GM18498 (cell line): ENCODE results near the gene IL23A.
A peak's percentile ranks its signal among the peaks of the same experiment; 100 is the strongest.
"Not testable (repeated sequence)": the region's sequence is repeated elsewhere in the genome, so short reads cannot be mapped to it uniquely, and the experiment has no call there.

Experiments used
- ATAC-seq: cut with Tn5 transposase; IDR thresholded peaks from one replicate; pipeline ENCODE4 v1.9.1; 2021; ENCODE audit warnings: mild to moderate bottlenecking, moderate library complexity; ENCODE audit not compliant: unreplicated experiment

Gene IL23A

GRCh38 chr12:56324206-56324605 lies 14.5 kb upstream of the IL23A start:
- ATAC-seq: no peak

- no peak for ATAC-seq
Observed at GRCh38 chr12:56326126-56326525, 12.6 kb upstream of the IL23A start.

DNA sequence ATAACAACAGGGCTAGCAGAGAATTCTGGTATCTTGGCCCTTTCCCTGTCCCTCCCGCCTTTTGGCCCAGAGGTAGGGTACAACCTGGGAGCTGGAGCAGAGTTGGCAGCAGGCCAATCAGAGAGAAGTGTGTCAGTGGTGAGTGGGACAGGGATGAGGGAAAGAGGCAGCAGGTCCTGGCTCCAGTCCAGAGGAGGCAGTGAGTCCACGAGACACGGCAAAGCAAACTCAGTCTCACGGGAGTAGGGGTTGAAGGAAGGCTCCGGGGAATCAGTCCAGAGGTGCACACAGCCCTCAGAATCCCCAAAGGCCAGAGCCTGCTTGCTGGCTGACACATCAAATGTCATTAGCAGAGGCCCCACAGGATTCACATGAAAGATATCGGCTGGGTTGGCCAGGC lies 12.2 kb upstream of the IL23A start:
- ATAC-seq: no peak

- ATAC-seq: no peak
Observed at GRCh38 chr12:56330936-56331490, 7.7 kb upstream of the IL23A start.

GRCh38 chr12:56332512-56333196 lies 6.0 kb upstream of the IL23A start:
- no peak for ATAC-seq

DNA sequence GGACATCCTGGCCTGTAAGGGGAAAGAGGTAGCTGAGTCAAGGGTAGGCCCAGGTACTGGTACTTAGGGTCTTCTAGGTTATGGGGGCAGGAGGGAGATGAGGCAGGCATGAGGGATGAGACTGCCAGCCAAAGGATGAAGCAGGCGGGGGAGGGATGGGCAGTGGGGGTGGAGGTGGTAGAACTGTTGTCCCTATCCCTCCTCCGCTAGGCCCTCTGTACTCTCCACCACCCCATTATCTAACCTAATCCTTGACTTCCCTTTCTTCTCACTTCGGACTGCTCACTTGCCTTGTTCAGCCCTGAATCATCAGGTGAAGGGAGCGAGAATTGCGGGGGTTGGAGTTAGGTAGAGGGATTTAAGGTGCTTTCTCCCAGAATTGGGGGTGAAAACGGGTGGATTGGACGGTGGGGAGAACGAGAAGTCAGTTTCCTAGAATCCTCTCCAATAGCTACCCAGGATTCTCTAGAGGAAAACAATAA lies 5.4 kb upstream of the IL23A start:
- ATAC-seq: no peak

DNA sequence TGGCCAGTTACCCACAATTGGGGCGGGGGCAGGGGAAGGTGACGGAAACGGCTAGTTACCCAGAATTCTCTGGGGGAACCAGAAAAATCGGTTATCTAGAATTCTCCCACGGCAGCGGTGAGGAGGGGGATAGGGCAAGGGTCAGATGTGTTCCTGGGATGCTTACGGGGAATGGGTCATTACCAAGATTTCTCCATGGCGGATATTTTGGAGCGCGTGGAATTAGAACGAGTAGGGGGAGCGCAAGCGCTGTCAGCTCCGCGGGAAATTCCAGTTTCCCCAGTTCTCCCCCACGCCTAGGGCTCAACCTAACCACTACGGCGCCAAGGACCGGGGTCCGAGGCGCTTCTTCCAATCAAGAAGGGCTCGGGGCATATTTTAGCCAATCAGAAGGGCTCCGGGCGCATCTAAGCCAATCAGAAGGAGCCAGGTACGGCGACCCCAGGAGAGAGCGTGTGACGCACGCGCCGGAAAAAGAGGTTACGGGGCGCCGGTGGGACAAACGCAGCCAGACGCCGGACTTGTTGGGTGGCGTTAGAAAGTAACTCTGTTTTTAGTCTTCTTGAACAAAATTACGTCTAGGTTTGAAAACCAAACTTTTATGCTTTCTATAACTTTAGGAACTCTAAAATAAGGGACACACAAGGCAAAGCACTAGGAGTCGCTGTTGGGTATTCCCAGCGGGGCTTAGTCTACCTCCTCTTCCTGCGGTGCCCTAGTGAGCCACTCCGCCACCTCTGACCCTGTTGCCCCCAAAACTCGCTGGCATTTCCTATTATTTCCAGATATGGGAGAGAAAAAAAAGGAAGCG lies 4.8 kb upstream of the IL23A start, which contains the start of gene PAN2:
PAN2 (minus strand) TSS at position 322 of the 811 bp plus-strand sequence. CDS start 906 bp downstream, outside the sequence.
- peak; percentile 93 for ATAC-seq

DNA sequence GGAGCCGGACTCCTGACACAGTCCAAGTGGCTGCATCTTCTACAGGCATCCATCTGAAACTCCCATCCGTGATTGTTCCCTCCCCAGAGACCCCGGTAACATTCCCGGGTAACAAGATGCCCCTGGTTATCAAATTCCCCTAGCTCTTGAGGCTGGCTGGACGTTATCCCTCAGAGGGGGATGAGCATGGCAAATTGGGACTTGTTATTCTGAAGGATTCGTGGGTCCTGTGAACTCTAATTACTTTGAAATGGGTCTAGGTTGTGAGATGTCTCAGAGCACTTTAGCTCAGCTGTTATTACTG lies 4.2 kb upstream of the IL23A start:
- ATAC-seq: no peak

DNA sequence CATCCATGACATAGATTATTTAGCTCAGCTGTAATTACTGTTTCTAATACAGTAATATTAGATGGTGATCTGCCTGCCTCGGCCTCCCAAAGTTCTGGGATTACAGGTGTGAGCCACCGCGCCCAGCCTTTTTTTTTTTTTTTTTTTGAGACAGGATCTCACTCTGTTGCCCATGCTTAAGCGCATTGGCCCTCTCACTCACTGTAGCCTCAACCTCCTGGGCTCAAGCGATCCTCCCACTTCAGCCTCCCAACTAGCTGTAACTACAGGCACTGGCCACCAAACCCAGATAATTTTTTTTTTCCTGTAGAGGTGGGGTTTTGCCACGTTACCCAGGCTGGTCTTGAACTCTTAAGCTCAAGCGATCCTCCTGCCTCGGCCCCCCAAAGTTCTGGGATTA lies 3.2 kb upstream of the IL23A start:
- not testable (repeated sequence) for ATAC-seq

DNA sequence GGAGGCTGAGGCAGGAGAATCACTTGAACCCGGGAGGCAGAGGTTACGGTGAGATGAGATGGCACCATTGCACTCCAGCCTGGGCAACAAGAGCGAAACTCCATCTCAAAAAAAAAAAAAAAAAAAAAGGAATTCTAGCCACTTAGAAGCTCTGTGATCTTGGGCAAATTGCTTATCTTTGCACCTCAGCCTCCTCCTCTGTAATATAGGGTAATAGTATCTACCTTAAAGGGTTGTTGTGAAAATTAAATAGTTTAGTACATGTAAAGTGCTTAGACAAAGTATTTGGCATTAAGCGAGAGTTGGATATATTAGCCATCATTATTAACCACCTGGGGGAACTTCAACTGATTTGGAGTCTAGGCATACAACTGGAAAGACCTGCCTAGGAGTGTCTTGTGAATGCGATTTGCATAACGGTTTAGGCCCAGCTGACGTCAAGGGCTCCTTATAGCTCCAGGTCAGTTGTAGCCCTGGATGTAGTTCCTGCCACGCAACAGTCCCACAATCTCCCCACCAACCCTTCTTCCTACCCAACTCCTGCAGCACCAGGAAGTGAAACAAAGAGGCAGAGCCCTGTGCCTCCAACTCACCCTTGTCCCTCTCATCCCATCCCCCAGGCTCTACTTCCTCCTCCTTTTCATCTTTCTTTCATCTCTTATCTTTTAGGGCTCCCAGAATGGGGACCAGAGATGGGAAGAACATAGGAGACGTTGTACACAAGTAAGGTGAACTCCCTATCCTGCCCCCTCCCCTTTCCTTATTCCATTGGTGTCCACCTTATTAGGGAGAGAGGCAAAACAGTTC lies 2.1 kb upstream of the IL23A start:
- ATAC-seq: no peak

DNA sequence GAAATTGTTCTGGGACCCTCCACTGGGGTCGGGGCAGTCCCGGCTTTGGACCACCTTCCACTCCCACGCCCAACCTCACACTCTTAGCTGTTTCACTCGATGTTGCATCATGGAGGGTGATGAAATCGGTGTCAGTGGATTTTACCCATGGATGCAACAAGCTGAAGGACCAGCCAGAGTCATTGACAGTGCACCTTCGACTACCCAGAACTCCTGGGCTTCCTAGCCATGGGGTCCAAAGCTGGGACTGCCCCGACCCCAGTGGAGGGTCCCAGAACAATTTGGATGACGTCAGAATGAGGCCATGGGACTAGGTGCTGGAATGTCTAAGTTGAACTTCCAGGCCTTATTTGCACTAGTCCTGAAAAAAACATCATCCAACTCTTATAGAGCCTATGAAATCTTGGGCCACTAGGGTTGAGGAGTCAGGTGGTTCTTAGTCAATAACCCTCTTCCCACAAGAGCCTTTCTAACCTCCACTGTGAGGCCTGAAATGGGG lies 882 bp upstream of the IL23A start:
- no peak for ATAC-seq

DNA sequence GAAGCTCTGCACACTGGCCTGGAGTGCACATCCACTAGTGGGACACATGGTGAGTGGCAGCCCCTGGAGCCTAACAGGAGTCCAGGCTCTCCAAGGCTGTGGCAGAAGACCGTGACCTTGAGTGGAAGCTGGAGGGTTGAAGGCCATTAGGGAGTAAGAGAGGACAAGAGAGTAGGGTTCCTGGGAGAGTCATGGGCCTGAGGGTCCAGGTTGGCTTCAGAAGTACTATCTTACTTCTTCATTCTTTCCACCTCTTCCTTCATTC lies 406 bp downstream of the IL23A start:
- ATAC-seq: no peak

DNA sequence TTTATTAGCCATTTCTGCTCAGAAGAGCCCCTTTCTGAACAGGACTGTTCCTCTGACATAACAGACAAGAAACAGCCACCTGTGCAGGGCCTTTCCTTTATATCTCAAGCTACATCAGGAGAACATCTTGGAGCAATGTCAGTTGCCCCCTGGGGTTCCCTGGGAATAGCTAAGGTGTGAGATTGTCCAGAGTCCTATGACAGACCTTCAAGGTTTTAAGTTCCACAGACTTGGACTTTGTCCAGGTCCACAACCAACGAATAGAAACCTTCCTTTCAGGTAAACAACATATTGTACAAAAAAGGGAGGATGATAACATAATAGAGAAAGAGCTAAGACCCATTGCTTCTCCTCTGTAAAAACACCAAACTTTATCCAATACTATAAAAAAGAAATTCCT lies 2.9 kb downstream of the IL23A start:
- no peak for ATAC-seq

- not testable (repeated sequence) for ATAC-seq
Observed at GRCh38 chr12:56342290-56342689, 3.6 kb downstream of the IL23A start.

DNA sequence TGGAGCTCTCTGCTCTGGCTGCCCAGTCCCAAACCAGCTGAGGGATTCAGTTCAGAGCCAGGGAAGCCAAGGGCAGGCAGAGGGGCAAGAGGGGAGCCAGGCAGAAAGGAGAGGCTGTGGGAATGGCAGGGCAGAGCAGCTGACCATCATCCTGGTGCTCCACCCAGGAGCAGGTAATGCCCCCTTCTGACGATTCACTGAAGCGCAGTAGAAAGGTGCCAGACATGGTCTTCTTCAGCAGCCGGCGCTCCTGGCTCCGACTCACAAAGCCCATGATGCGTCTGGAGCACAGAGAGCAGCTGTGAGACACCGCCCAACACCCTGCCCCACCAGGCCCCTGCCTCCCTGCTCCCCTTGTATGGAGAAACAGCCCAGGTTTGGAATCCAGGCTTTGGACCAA lies 8.0 kb downstream of the IL23A start:
- no peak for ATAC-seq

DNA sequence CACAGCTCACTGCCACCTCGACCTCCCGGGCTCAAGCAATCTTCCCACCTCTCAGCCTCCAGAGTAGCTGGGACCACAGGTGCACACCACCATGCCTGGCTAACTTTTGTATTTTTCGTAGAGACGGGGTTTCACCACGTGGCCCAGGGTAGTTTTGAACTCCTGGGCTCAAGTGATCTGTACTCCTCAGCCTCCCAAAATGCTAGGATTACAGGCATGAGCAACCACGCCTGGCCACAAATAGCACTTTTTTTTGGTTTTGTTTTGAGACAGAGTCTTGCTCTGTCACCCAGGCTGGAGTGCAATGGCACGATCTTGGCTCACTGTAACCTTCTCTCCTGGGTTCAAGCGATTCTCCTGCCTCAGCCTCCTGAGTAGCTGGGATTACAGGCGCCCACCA lies 8.6 kb downstream of the IL23A start:
- ATAC-seq: not testable (repeated sequence)

GRCh38 chr12:56348776-56349175 lies 10.1 kb downstream of the IL23A start:
- ATAC-seq: no peak

DNA sequence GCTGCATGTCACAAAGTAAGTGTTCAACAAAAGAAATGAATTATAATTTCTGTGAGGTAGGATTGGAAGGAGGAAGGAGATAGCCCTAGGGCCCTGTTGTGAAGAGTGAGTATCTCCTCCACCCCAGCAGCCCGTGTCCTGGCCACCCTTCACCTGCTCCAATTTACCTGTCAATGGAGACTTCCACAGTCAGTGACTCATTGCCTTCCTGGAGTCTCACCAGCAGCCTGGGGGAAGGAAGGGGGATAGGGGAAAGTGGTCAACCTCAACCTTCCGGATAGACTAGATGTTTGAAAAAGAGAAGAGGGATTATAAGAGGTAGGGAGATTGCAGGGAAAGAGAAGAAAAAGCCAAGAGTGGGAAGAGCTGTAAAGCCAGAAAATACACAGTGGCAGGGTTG lies 12.0 kb downstream of the IL23A start:
- no peak for ATAC-seq

- no peak for ATAC-seq
Observed at GRCh38 chr12:56351325-56351724, 12.6 kb downstream of the IL23A start.

DNA sequence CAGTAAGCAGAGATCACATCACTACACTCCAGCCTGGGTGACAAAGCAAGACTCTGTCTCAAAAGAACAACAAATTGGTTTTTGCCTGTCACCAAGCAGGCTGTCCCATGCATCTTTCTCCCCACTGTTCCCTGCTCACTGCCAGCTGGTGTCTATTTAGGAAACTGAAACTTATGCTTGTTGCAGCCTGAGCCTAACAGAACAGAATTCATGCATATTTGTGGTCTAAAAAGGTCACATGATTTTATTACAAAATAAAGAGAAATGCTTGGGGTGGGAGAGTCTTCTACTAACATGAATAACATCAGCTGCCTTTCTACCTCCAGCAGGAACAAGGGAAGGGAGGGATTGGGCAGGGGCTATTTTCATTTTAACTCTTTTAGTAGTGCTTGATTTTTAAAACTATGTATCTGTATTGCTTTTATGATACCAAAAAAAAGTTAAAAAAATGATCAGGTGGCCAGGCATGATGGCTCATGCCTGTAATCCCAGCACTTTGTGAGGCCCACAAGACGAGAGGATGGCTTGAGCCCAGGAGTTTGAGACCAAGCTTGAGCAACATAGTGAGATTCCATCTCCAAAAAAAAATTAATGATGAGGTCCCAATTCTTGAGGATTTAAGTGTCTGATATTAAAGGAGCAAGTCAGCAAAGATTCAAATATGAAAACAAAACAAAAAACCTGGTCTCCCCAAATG lies 20.3 kb downstream of the IL23A start:
- no peak for ATAC-seq
